Psoas muscle (tissue), 8 donors: Measurements from ENCODE around the gene CASZ1. TPM values are rescaled to one million over a fixed set of nuclear protein-coding genes. Genes with fewer than 3 reads are reported as not detected.

ENCODE experiments used
- ATAC-seq, 4 donors: fragments of 200-7000 bp; cut with Tn5 transposase; one replicate each; pipeline ENCODE4 v1.9.1; 2020; ENCODE audit warnings: moderate library complexity in 3 of 4, mild to moderate bottlenecking in 2 of 4
- DNase-seq, 2 donors: peaks; one replicate each; pipeline ENCODE4 v3.0.0-alpha.2; 2020
- H3K27ac ChIP-seq: fragments of 200-600 bp; one replicate; pipeline ENCODE4 v1.8.0; 2022
- H3K27me3 ChIP-seq, 3 donors: fragments of 200-600 bp in 1 of 3; one replicate each; pipeline versions ENCODE4 v1.6.1 to v1.8.0; 2013 to 2022; ENCODE audit warnings: low read length in 2 of 3, mild to moderate bottlenecking in 2 of 3, moderate library complexity in 1 of 3; ENCODE audit not compliant: insufficient read depth in 3 of 3
- H3K36me3 ChIP-seq, 2 donors: fragments of 200-600 bp in 1 of 2; one replicate each; pipeline versions ENCODE4 v1.6.1 to v1.8.0; 2013 to 2022; ENCODE audit warnings: low read depth in 1 of 2, mild to moderate bottlenecking in 1 of 2, moderate library complexity in 1 of 2; ENCODE audit not compliant: insufficient read depth in 1 of 2
- H3K4me1 ChIP-seq: fragments of 200-600 bp; one replicate; pipeline ENCODE4 v1.8.0; 2022
- H3K4me3 ChIP-seq: fragments of 200-600 bp; one replicate; pipeline ENCODE4 v1.8.0; 2022; ENCODE audit warnings: mild to moderate bottlenecking
- H3K9me3 ChIP-seq: fragments of 200-600 bp; one replicate; pipeline ENCODE4 v1.8.0; 2022
- CTCF ChIP-seq: fragments of 200-600 bp; IDR thresholded peaks from one replicate; pipeline ENCODE4 v1.8.0; 2022; ENCODE audit warnings: antibody characterized with exemption
- WGBS, 3 donors: extraction: QIAGEN DNeasy Blood & Tissue Kit; methylation state at CpG; one replicate each; pipeline versions ENCODE4 v1.1.6 to v1.1.7; 2013; 5-methylcytosine and 5-hydroxymethylcytosine counted together
- intact Hi-C, 2 donors: fragments of 100-400 bp; cut with DNase I; formaldehyde crosslinking; loops; one replicate each; pipeline versions ENCODE4 v1.11.0 to v1.14.2; 2022
- polyA plus RNA-seq, 3 donors: library from polyadenylated mRNA; stranded (reverse); fragments of 200-250 nt; gene quantifications; one replicate each; pipeline ENCODE4 v1.2.3, GENCODE V29; 2013
- total RNA-seq, 4 donors: library from RNA; stranded (reverse); fragmentation: NEBNext Ultra II Directional in 2 of 4; extraction: Animal tissue kit (Norgen Biotek cat#: 25700) in 2 of 4; gene quantifications; one replicate each; pipeline versions ENCODE4 v1.2.1 to v1.2.4, GENCODE V29; 2021 to 2023
- donor health status: healthy with polysubstance abuse.
- donor health status: DM: no; HTN: no; CAD: no; lungs with moderate emphysema.
- donor health status: Bipolar disorder and iron deficiency.
- donor health status: healthy.
- donor health status: DM: yes; HTN: yes; CAD: no.
- donor health status: DM: no; HTN: no; CAD: no.
- donor health status: DM: no; HTN: no; CAD: no.
- donor health status: DM: yes; HTN: yes; CAD: no.

Gene CASZ1
- total and polyA plus RNA-seq, 7 donors: 2.6 to 83.3 (median 53.1) TPM

GRCh38 chr1:10661453-10661852 is 135.0 kb downstream of the CASZ1 start:
- no peak for ATAC-seq
- 92 to 97% (median 96%) methylated on average over 5 of the region's 5 CpGs for WGBS, 3 donors
- peaks cover 0 to 49% of the 10 kb centered on the region in 2 donors for H3K36me3 ChIP-seq
- intact Hi-C loops: loop anchor here in 1 of 2 donors (10.0 kb wide), 1 partner anchor 127 kb away; no protein-coding TSS in a partner anchor
- peaks cover 42% of the 10 kb centered on the region for H3K4me1 ChIP-seq
- no peak for DNase-seq
- H3K27ac ChIP-seq: no peak overlapping the region
- TF ChIP-seq CTCF: no peak
- no peaks in the 10 kb centered on the region for H3K9me3 ChIP-seq
- H3K27me3 ChIP-seq: no peaks in the 10 kb centered on the region
- no peak overlapping the region for H3K4me3 ChIP-seq

GRCh38 chr1:10659646-10660540 is 136.6 kb downstream of the CASZ1 start:
- H3K27me3 ChIP-seq: no peaks in the 10 kb centered on the region
- H3K27ac ChIP-seq: no peak overlapping the region
- H3K36me3 ChIP-seq: peaks cover 0 to 60% of the 10 kb centered on the region in 2 donors
- ATAC-seq (no peak), DNase-seq (no peak)
- peaks cover 26% of the 10 kb centered on the region for H3K4me1 ChIP-seq
- 82 to 90% (median 87%) methylated on average over 52 of the region's 52 CpGs for WGBS, 3 donors
- H3K4me3 ChIP-seq: no peak overlapping the region
- TF ChIP-seq CTCF: no peak
- no peaks in the 10 kb centered on the region for H3K9me3 ChIP-seq
- intact Hi-C loops: loop anchor here in 1 of 2 donors (10.0 kb wide), 1 partner anchor 125 kb away; no protein-coding TSS in a partner anchor

- no peaks in the 10 kb centered on the region for H3K9me3 ChIP-seq
- H3K4me3 ChIP-seq: no peak overlapping the region
- peaks cover 0 to 65% of the 10 kb centered on the region in 2 donors for H3K36me3 ChIP-seq
- no peak for ATAC-seq
- H3K4me1 ChIP-seq: peaks cover 21% of the 10 kb centered on the region
- DNase-seq: no peak
- no peak for TF ChIP-seq CTCF
- 92 to 96% (median 95%) methylated on average over 18 of the region's 18 CpGs for WGBS, 3 donors
- H3K27me3 ChIP-seq: no peaks in the 10 kb centered on the region
- intact Hi-C loops: no loop called here
- no peak overlapping the region for H3K27ac ChIP-seq
Measured at GRCh38 chr1:10659218-10659617, 137.2 kb downstream of the CASZ1 start.

DNA sequence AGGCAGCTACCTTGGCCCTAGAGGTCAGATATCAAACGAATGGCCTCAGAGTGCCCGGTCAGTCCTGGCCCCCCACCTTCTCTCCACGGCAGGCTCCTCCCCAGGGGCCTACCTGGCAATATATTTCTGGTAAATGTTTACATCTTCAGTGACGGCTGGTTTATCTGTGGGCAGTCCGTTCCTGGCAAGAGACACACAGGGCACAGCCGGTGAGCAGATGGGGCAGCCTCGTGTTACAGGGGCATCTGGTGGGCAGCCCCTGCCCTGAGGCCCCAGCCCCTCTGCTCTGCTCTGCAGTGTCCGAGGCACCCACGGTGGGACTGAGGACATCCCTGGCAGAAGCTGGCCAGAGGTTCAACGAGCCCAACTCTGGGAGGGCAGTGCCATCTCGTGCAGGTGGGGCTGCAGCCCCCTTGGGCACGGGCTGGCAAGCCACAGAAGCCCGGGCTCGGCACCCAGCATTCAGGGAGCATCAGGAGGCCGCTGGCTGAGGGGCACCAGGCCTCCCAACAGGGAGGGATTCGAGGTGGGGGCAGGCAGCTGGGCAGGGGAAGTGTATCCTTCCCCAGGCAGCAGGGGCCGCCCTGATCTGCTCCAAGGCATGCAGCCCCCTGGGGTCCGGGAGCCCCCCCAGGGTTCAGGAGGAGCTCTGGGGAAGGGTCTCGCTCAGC is 137.9 kb downstream of the CASZ1 start:
- ATAC-seq: no peak
- intact Hi-C loops: no loop called here
- H3K4me3 ChIP-seq: no peak overlapping the region
- H3K36me3 ChIP-seq: peaks cover 0 to 72% of the 10 kb centered on the region in 2 donors
- no peak for TF ChIP-seq CTCF
- peaks cover 14% of the 10 kb centered on the region for H3K4me1 ChIP-seq
- no peak for DNase-seq
- 75% methylated on average over 18 to 19 of the region's 19 CpGs for WGBS, 3 donors
- no peak overlapping the region for H3K27ac ChIP-seq
- H3K27me3 ChIP-seq: no peaks in the 10 kb centered on the region
- no peaks in the 10 kb centered on the region for H3K9me3 ChIP-seq
